ENCODE measurements around the gene FAM216B. TPM values are rescaled to one million over a fixed set of nuclear protein-coding genes. Genes with fewer than 3 reads are reported as not detected.

FAM216B gene
- total and polyA plus RNA-seq, 4 donors, result 5.6 to 12.7 (median 7.7) TPM

DNA sequence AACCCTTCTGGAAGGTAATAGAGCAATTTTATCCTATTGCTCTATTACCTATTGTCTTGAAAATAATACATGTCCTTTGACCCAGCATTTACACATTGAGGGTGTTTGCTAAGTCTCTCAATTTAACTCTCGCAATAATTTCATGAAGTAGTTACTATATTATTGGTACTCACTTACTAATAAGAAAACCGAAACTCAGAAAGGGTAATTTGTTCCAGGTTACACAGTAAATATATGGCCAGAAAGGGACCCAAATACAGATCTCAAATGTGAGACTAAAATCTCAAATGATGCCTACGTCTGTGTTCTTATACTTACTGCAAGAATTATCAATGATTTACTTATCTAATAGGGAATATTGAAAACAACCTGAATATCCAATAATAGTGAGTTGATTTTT is 29.7 kb upstream of the FAM216B start:
- H3K4me1 ChIP-seq (ENCODE audit: control insufficient read depth, insufficient read depth, low read length), result no peaks in the 10 kb centered on the region
- no peaks in the 10 kb centered on the region for H3K9me3 ChIP-seq (ENCODE audit: control insufficient read depth, insufficient read depth, low read length)
- no peak overlapping the region for H3K4me3 ChIP-seq (ENCODE audit: low read depth, low read length)
- no peak overlapping the region for H3K27ac ChIP-seq (ENCODE audit: low read depth, low read length)
- H3K27me3 ChIP-seq (ENCODE audit: control insufficient read depth, insufficient read depth, low read length), result no peaks in the 10 kb centered on the region
- no peak for DNase-seq (ENCODE audit: low read depth in 4 of 6, low spot score in 6 of 6)
- no peaks in the 10 kb centered on the region for H3K36me3 ChIP-seq (ENCODE audit: control insufficient read depth, insufficient read depth, low read length)
- WGBS (ENCODE audit: insufficient coverage), result no CpG with 5 or more reads among the region's 3 CpGs

DNA sequence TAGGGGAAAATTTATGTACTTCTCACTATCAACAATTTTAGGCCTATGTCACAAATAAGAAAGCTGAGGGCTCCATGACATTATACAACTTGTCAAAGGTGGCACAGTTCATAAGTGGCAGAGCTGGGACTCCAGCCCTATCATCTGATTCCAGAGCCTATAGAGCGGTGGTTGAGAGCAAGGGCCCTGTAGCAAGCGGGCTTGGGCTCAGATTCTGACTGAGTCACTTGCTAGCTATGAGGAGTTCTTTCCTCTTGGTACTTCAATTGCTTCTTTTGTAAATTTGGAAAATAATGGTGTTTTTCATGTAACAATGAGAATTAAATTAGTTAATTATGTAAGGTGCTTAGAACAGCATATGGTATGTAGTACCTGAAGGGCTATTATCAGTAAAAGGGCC is 28.7 kb upstream of the FAM216B start:
- no peaks in the 10 kb centered on the region for H3K9me3 ChIP-seq (ENCODE audit: control insufficient read depth, insufficient read depth, low read length)
- WGBS (ENCODE audit: insufficient coverage), result 100% methylated on average over 1 of the region's 2 CpGs
- H3K27me3 ChIP-seq (ENCODE audit: control insufficient read depth, insufficient read depth, low read length), result no peaks in the 10 kb centered on the region
- no peak overlapping the region for H3K4me3 ChIP-seq (ENCODE audit: low read depth, low read length)
- no peaks in the 10 kb centered on the region for H3K4me1 ChIP-seq (ENCODE audit: control insufficient read depth, insufficient read depth, low read length)
- H3K27ac ChIP-seq (ENCODE audit: low read depth, low read length), result no peak overlapping the region
- H3K36me3 ChIP-seq (ENCODE audit: control insufficient read depth, insufficient read depth, low read length), result no peaks in the 10 kb centered on the region
- DNase-seq (ENCODE audit: low read depth in 4 of 6, low spot score in 6 of 6), result no peak

- 69% methylated on average over 2 of the region's 5 CpGs for WGBS (ENCODE audit: insufficient coverage)
- Histone ChIP-seq H3K27me3 (ENCODE audit: control insufficient read depth, insufficient read depth, low read length) (no peaks in the 10 kb centered on the region), H3K27ac (ENCODE audit: low read depth, low read length) (peak overlapping the region; percentile 48), H3K4me1 (ENCODE audit: control insufficient read depth, insufficient read depth, low read length) (no peaks in the 10 kb centered on the region), H3K36me3 (ENCODE audit: control insufficient read depth, insufficient read depth, low read length) (no peaks in the 10 kb centered on the region), H3K4me3 (ENCODE audit: low read depth, low read length) (no peak overlapping the region), H3K9me3 (ENCODE audit: control insufficient read depth, insufficient read depth, low read length) (no peaks in the 10 kb centered on the region)
- peak in 2 of 6 donors; percentile 30 to 57 for DNase-seq (ENCODE audit: low read depth in 4 of 6, low spot score in 6 of 6)
Measured at GRCh38 chr13:42753697-42754096, 27.7 kb upstream of the FAM216B start.

DNA sequence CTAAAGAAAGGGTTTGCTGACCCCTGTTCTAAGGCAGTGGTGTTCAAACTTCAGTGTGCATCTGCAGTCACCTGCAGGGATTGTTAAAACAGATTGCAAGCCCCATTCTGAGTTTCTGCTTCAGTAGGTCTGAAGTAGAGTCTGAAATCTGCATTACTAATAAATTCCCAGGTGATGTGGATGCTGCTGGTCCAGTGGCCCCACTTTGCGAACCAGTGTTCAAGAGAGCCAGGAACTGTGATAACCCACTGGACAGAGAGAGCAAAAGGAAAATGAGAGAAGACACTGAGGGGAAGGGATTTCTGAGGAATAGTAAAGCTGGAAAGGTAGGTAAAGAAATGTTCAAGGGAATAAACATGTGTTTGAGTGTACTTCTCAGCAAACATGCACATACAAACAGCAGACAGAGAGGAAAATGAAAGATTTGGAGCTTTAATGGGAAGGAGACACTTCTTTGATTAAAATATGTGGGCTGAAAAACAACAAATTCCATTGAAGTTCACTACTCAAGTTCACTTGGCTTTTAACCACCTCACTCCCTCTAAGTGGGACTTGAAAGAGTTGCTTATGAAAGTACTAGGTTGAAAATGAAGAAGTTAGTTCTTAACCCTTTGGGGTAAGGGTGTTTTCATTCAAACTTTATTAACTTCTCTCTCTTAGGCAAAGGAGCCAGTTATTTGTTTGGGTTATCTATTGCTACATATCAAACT is 26.4 kb upstream of the FAM216B start:
- WGBS (ENCODE audit: insufficient coverage), result 80% methylated on average over 1 of the region's 1 CpG
- Histone ChIP-seq H3K4me1 (ENCODE audit: control insufficient read depth, insufficient read depth, low read length) (no peaks in the 10 kb centered on the region), H3K9me3 (ENCODE audit: control insufficient read depth, insufficient read depth, low read length) (no peaks in the 10 kb centered on the region), H3K4me3 (ENCODE audit: low read depth, low read length) (no peak overlapping the region), H3K27ac (ENCODE audit: low read depth, low read length) (no peak overlapping the region), H3K27me3 (ENCODE audit: control insufficient read depth, insufficient read depth, low read length) (no peaks in the 10 kb centered on the region), H3K36me3 (ENCODE audit: control insufficient read depth, insufficient read depth, low read length) (no peaks in the 10 kb centered on the region)
- DNase-seq (ENCODE audit: low read depth in 4 of 6, low spot score in 6 of 6), result no peak

DNA sequence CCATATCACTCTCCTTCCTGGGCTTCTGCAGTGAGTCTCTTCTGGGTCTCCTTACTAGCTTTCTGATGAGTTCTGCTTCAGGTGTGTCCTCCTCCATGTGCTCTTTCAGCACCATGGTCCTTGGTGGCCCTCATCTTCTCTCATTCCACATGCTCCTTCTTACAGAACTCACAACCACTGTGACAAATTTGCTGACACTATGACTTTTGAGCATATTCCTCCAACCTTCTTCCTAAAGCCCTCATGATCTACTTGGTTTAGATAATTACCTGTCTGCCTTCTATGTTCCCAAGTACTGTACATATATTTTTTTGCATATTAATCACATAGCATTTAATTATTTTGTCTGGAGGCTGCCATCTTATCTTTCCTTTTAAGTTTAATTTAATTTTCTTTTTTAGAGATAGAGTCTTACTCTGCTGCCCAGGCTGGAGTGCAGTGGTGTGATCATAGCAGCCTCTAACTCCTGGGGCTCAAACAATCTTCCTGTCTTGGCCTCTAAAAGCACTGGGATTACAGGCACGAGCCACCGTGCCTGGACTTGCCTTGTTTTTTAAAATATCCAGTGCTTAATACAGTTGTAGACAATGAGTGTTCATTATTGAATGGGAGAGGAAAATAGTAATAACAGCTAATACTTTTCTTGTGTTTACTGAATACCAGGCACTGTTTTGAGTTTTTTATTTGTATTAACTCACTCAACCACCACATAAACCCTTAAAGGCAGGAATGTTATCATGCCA is 23.5 kb upstream of the FAM216B start:
- no peak overlapping the region for H3K27ac ChIP-seq (ENCODE audit: low read depth, low read length)
- WGBS (ENCODE audit: insufficient coverage), result no CpG with 5 or more reads among the region's 2 CpGs
- no peak for DNase-seq (ENCODE audit: low read depth in 4 of 6, low spot score in 6 of 6)
- no peaks in the 10 kb centered on the region for H3K4me1 ChIP-seq (ENCODE audit: control insufficient read depth, insufficient read depth, low read length)
- no peaks in the 10 kb centered on the region for H3K27me3 ChIP-seq (ENCODE audit: control insufficient read depth, insufficient read depth, low read length)
- H3K4me3 ChIP-seq (ENCODE audit: low read depth, low read length), result no peak overlapping the region
- H3K36me3 ChIP-seq (ENCODE audit: control insufficient read depth, insufficient read depth, low read length), result no peaks in the 10 kb centered on the region
- no peaks in the 10 kb centered on the region for H3K9me3 ChIP-seq (ENCODE audit: control insufficient read depth, insufficient read depth, low read length)

DNA sequence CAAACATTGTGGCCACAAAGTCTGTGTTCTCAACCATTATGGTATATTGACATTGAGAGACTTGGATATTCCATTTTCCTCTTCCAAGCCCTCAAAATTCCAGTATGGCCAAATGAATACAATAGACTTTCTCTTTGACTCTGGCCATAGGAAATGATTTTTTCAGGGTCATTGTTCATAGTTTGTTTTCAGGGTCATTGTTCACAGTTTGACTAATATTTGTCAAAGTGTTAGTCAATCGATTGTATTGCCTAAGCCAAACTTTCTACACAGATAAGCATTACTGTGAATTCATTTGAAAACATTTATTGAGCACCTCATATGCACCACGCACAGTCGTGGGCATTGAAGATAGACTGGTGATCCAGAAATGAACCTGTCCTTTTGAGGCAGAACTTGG is 22.9 kb upstream of the FAM216B start:
- Histone ChIP-seq H3K27me3 (ENCODE audit: control insufficient read depth, insufficient read depth, low read length) (no peaks in the 10 kb centered on the region), H3K4me1 (ENCODE audit: control insufficient read depth, insufficient read depth, low read length) (no peaks in the 10 kb centered on the region), H3K9me3 (ENCODE audit: control insufficient read depth, insufficient read depth, low read length) (no peaks in the 10 kb centered on the region), H3K36me3 (ENCODE audit: control insufficient read depth, insufficient read depth, low read length) (no peaks in the 10 kb centered on the region), H3K27ac (ENCODE audit: low read depth, low read length) (no peak overlapping the region), H3K4me3 (ENCODE audit: low read depth, low read length) (no peak overlapping the region)
- no CpG with 5 or more reads among the region's 3 CpGs for WGBS (ENCODE audit: insufficient coverage)
- no peak for DNase-seq (ENCODE audit: low read depth in 4 of 6, low spot score in 6 of 6)

DNA sequence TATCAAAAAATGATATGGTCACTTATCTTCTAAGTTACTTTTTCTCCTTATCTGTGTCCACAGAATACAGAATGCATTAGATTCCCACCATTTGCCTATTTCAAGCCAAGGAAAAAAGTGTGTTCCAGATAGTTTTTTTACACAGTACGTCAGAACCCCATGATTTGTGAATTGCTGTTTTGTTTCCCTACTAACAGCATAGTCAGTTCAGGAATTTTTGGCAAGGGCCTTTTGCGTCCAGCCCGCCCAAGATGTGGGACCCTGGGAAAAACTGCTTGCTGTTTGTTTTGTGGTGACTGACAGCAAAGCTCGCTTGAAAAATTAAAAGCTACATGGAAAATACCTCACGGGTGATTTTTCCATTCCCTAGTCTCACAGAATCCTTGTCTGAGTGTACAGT is 20.4 kb upstream of the FAM216B start:
- no peaks in the 10 kb centered on the region for H3K9me3 ChIP-seq (ENCODE audit: control insufficient read depth, insufficient read depth, low read length)
- H3K4me3 ChIP-seq (ENCODE audit: low read depth, low read length), result no peak overlapping the region
- no peaks in the 10 kb centered on the region for H3K4me1 ChIP-seq (ENCODE audit: control insufficient read depth, insufficient read depth, low read length)
- DNase-seq (ENCODE audit: low read depth in 4 of 6, low spot score in 6 of 6), result peak in 1 of 6 donors; percentile 44
- WGBS (ENCODE audit: insufficient coverage), result 83% methylated on average over 1 of the region's 5 CpGs
- no peaks in the 10 kb centered on the region for H3K36me3 ChIP-seq (ENCODE audit: control insufficient read depth, insufficient read depth, low read length)
- no peak overlapping the region for H3K27ac ChIP-seq (ENCODE audit: low read depth, low read length)
- no peaks in the 10 kb centered on the region for H3K27me3 ChIP-seq (ENCODE audit: control insufficient read depth, insufficient read depth, low read length)

GRCh38 chr13:42762251-42762650 is 19.1 kb upstream of the FAM216B start:
- WGBS (ENCODE audit: insufficient coverage), result 100% methylated on average over 1 of the region's 3 CpGs
- DNase-seq (ENCODE audit: low read depth in 4 of 6, low spot score in 6 of 6), result no peak

GRCh38 chr13:42762917-42763316 is 18.5 kb upstream of the FAM216B start:
- WGBS (ENCODE audit: insufficient coverage), result no CpG with 5 or more reads among the region's 2 CpGs
- Histone ChIP-seq H3K4me1 (ENCODE audit: control insufficient read depth, insufficient read depth, low read length) (no peaks in the 10 kb centered on the region), H3K9me3 (ENCODE audit: control insufficient read depth, insufficient read depth, low read length) (no peaks in the 10 kb centered on the region), H3K36me3 (ENCODE audit: control insufficient read depth, insufficient read depth, low read length) (no peaks in the 10 kb centered on the region), H3K27me3 (ENCODE audit: control insufficient read depth, insufficient read depth, low read length) (no peaks in the 10 kb centered on the region), H3K4me3 (ENCODE audit: low read depth, low read length) (no peak overlapping the region), H3K27ac (ENCODE audit: low read depth, low read length) (no peak overlapping the region)
- no peak for DNase-seq (ENCODE audit: low read depth in 4 of 6, low spot score in 6 of 6)

More at GRCh38 chr13:42762251-42762650, 19.1 kb upstream of the FAM216B start:
- Histone ChIP-seq H3K4me1 (ENCODE audit: control insufficient read depth, insufficient read depth, low read length) (no peaks in the 10 kb centered on the region), H3K4me3 (ENCODE audit: low read depth, low read length) (no peak overlapping the region), H3K27me3 (ENCODE audit: control insufficient read depth, insufficient read depth, low read length) (no peaks in the 10 kb centered on the region), H3K36me3 (ENCODE audit: control insufficient read depth, insufficient read depth, low read length) (no peaks in the 10 kb centered on the region), H3K9me3 (ENCODE audit: control insufficient read depth, insufficient read depth, low read length) (no peaks in the 10 kb centered on the region), H3K27ac (ENCODE audit: low read depth, low read length) (no peak overlapping the region)

DNA sequence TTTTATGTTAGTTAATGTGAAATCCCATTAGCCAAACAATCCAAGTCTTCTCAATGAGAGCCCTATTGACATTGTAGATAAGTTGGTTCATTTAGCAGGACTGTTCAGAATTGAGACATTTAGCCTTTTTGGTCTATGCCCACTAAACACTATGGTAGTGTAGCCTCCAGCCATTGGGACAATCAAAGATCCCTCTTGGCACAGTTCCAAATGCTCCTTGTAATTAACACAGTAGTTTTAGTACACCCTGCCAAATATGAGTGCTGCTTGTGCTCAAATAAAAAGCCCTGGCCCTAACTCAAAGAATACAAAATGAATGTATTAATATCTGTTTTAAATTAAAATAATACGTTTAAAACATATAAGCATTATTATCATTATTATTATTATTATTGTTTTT is 15.4 kb upstream of the FAM216B start:
- WGBS (ENCODE audit: insufficient coverage), result no CpG with 5 or more reads among the region's 1 CpG
- DNase-seq (ENCODE audit: low read depth in 4 of 6, low spot score in 6 of 6), result peak in 2 of 6 donors; percentile 30 to 63
- H3K36me3 ChIP-seq (ENCODE audit: control insufficient read depth, insufficient read depth, low read length), result no peaks in the 10 kb centered on the region
- no peak overlapping the region for H3K27ac ChIP-seq (ENCODE audit: low read depth, low read length)
- H3K4me1 ChIP-seq (ENCODE audit: control insufficient read depth, insufficient read depth, low read length), result no peaks in the 10 kb centered on the region
- H3K4me3 ChIP-seq (ENCODE audit: low read depth, low read length), result no peak overlapping the region
- no peaks in the 10 kb centered on the region for H3K9me3 ChIP-seq (ENCODE audit: control insufficient read depth, insufficient read depth, low read length)
- no peaks in the 10 kb centered on the region for H3K27me3 ChIP-seq (ENCODE audit: control insufficient read depth, insufficient read depth, low read length)

Measured in spinal cord (tissue), 10 donors.